GM13976 (cell line): ENCODE results near the gene GATM.
"Not testable (repeated sequence)": the region's sequence is repeated elsewhere in the genome, so short reads cannot be mapped to it uniquely, and the experiment has no call there.

ENCODE experiments used
- DNase-seq: peaks from one replicate; pipeline ENCODE4 v3.0.0; 2012; ENCODE audit warnings: low spot score
- CTCF ChIP-seq: IDR thresholded peaks from 2 replicates; pipeline ENCODE4 v1.5.1; 2012; ENCODE audit warnings: borderline replicate concordance, mild to moderate bottlenecking; ENCODE audit not compliant: insufficient read depth; ENCODE audit errors: extremely low read depth, missing control alignments, control extremely low read depth
- in situ Hi-C: fragments of 300-500 bp; cut with MboI; formaldehyde crosslinking; loops from one replicate; pipeline ENCODE4 v1.12.0; 2022; ENCODE audit warnings: low sequenced_read_pairs, mixed read lengths, inconsistent platforms; ENCODE audit not compliant: unreplicated experiment

The GATM gene

GRCh38 chr15:45371546-45371945 lies 6.8 kb downstream of the GATM start:
- no peak for DNase-seq
- TF ChIP-seq CTCF, result no peak
- in situ Hi-C loops, result no loop called here

GRCh38 chr15:45370042-45370441 lies 8.3 kb downstream of the GATM start:
- DNase-seq, in situ Hi-C loops: not testable (repeated sequence)

DNA sequence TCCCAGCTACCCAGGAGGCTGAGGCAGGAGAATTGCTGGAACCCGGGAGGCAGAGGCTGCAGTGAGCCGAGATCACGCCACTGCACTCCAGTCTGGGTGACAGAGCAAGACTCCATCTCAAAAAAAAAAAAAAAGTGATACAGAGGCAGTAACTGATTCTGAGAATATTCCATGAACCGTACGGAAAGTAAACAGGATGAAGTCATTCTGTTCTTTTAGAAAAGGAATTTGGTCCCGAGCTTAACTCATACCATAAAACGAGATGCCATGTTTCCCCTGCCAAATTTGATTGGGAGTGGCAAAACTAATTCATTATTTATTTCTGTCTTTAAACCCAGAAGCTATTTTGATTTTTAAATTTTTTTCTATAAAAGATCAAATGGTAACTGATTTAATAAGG lies 11.1 kb downstream of the GATM start:
- in situ Hi-C loops, DNase-seq: not testable (repeated sequence)

- in situ Hi-C loops, result no loop called here
- no peak for TF ChIP-seq CTCF
- DNase-seq, result no peak
Observed at GRCh38 chr15:45364271-45364670, 14.1 kb downstream of the GATM start.

GRCh38 chr15:45363801-45364200 lies 14.5 kb downstream of the GATM start:
- in situ Hi-C loops, result no loop called here
- no peak for TF ChIP-seq CTCF
- no peak for DNase-seq

GRCh38 chr15:45363334-45363733 lies 15.0 kb downstream of the GATM start:
- DNase-seq, result no peak
- TF ChIP-seq CTCF, result no peak
- in situ Hi-C loops, result no loop called here

- no peak for DNase-seq
- in situ Hi-C loops, result no loop called here
- TF ChIP-seq CTCF, result no peak
Observed at GRCh38 chr15:45362419-45362818, 15.9 kb downstream of the GATM start.

GRCh38 chr15:45361878-45362277 lies 16.5 kb downstream of the GATM start:
- no peak for TF ChIP-seq CTCF
- in situ Hi-C loops, result no loop called here
- DNase-seq, result no peak
